Activated CD4-positive, alpha-beta T cell treated with anti-CD3 and anti-CD28 coated beads for 1 hour (primary cell): ENCODE measurements around the gene PATJ.
"Not testable (repeated sequence)": the region's sequence is repeated elsewhere in the genome, so short reads cannot be mapped to it uniquely, and the experiment has no call there.

Source experiments
- DNase-seq: peaks from one replicate; pipeline ENCODE4 v3.0.0-alpha.2; 2020

The PATJ gene

GRCh38 chr1:61741711-61742619 lies at the start of gene PATJ:
TSS of gene PATJ (plus strand) at chr1:61742480. CDS start at chr1:61762893, 20,413 bp downstream.
- peak; percentile 48 for DNase-seq

DNA sequence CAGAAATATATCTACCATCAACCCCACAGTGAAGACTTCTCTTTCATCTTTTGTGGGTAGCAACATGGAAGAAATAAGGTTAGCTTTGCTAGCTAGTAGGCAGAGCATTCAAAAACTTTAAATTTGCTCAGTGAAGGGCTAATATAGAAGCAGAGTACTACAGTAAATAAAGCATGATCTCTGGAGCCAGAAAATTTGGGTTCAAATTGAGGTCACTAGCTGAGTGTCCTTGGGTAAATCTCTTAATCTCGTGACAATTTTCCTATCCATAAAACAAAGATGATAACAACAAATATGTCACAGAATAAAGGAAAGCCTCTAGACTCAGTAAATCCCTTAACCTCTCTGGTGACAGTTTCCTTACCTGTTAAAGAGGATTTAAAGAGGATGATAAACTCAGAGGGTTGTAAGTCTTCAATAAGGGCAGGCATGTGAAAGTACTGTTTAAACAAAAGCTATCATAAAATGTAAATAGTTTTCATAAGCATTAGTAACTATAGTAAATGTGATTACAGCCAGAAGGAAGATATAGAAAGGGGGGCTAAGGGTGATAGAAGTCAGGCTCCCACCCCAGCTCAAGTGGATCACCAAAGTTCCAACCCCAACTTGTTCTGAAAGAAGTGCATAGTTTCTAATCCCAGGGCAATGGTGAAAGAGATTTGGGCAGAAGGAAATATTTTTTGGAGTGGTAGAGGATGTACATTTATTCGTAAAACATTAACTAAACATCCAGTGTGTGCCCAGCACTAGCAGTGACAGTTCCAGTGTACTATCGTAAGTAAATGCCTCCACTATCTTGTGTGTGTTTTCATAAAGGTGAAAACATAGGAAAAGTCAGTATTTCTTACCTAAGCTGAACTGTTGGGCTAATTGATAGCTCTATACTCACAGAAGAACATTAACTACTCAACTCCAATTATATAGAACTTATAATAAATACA lies 42.1 kb upstream of the PATJ start:
- no peak for DNase-seq

DNA sequence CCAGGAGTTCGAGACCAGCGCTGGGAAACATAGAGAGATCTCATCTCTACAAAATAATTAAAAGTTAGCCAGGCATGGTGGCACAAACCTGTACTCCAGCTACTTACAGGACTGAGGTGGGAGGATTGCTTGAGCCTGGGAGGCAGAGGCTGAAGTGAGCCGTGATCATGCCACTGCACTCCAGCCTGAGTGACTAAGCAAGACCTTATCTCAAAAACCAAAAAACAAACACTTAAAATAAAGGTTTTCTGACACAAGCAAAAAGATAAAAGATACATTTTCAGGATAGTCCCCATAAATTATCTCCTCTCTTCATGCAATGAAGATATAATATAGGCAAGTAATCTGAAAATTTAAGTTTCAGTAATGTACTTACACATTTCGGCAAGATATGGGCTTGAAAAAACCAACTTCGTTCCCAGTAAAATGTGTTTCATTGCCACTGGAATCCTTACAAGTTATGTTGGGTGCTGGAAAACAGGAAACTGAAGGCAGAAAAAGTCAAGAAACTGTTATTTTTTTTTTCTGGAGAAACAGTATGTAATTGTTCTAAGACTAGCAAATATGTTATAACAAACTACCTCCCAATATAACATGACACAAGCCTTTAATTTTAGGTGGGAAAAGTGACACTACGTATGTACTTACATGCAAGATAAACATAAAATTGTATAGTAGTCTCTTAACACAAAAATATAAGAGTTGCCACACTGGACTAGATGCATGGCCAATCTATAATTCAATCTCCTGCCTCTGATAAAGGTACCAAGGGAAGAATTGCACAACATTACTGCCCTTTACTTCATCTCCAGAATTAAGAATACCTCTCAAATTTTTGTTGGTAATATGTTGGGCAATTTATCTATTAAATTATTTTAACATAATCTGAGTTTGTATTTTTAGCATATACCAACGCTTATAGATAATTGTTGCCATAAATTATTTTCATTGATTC lies 33.0 kb upstream of the PATJ start:
- no peak for DNase-seq

- no peak for DNase-seq
Measured at GRCh38 chr1:61709908-61710289, 32.4 kb upstream of the PATJ start.

GRCh38 chr1:61711257-61711656 lies 31.0 kb upstream of the PATJ start:
- DNase-seq: not testable (repeated sequence)

GRCh38 chr1:61711969-61712368 lies 30.3 kb upstream of the PATJ start:
- no peak for DNase-seq

DNA sequence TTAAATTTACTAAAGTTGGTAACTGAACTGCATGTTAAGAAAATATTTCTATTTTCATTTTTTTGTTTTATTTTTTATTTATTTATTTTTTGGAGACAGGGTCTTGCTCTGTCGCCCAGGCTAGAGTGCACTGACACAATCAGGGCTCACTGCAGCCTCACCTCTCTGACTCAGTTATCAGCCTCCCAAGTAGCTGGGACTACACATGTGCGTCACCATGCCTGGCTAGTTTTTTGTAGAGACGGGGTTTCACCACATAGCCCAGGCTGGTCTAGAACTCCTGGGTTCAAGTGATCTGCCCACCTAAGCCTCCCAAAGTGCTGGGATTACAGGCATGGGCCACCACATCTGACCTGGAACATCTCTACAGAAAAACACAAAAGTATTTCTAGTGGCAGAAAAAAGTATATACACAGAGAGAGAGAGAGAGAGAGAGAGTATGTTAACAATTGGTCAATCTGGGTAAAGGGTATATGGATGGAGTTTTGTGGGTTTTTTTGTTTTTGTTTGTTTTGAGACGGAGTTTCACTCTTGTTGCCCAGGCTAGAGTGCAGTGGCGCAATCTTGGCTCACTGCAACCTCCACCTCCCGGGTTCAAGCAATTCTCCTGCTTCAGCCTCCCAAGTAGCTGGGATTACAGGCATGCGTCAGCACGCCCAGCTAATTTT lies 23.1 kb upstream of the PATJ start:
- DNase-seq: not testable (repeated sequence)

- DNase-seq: no peak
Measured at GRCh38 chr1:61724506-61724812, 17.8 kb upstream of the PATJ start.

GRCh38 chr1:61724813-61725694 lies 17.2 kb upstream of the PATJ start, which contains the start of gene TM2D1:
TSS of gene TM2D1 (minus strand) at chr1:61725141. CDS start at chr1:61725120, 21 bp downstream.
- DNase-seq: peak; percentile 75

DNA sequence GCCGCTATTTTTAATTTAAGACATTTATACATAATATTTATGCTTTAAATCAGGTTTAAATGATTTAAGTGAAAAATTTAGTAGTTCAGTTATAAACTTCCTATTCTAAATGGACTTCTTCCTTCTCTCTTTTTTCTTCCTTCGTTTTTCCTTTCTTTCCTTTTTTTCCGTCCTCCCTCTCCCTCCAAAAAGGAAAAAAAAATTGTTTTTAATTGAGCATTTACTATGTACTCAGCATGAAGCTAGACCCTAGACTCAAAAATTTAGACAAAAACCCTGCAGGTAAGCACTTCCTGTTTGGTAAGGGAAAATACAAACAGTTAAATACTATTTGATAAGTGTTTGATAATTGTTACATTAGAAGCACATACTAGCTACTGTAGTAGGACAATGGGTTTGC lies 14.7 kb upstream of the PATJ start:
- DNase-seq: no peak

DNA sequence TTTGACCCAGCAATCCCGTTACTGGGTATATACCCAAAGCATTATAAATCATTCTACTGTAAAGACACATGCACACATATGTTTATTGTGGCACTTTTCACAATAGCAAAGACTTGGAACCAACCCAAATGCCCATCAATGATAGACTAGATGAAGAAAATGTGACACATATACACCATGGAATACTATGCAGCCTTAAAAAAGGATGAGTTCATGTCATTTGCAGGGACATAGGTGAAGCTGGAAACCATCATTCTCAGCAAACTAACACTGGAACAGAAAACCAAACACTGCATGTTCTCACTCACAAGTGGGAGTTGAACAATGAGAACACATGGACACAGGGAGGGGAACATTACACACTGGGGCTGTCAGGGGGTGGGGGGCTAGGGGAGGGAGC lies 11.6 kb upstream of the PATJ start:
- DNase-seq: not testable (repeated sequence)

- no peak for DNase-seq
Measured at GRCh38 chr1:61732726-61733125, 9.6 kb upstream of the PATJ start.

GRCh38 chr1:61740751-61741700 lies 1.3 kb upstream of the PATJ start:
- DNase-seq: no peak

- no peak for DNase-seq
Measured at GRCh38 chr1:61742620-61743430, 545 bp downstream of the PATJ start.

DNA sequence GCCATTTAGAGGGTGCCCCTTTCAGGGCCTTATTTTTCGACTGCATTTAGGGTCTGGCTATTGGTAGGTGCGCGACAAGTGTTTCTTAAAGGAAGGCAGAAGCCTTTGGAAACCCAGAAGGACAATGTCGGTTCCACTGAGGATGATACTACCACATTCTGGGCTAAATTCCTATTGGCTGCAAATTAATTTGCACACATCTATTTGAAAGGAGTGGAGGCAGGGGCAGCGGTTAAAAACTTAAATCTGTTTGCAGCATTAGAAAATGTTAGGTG lies 1.1 kb downstream of the PATJ start:
- DNase-seq: no peak

DNA sequence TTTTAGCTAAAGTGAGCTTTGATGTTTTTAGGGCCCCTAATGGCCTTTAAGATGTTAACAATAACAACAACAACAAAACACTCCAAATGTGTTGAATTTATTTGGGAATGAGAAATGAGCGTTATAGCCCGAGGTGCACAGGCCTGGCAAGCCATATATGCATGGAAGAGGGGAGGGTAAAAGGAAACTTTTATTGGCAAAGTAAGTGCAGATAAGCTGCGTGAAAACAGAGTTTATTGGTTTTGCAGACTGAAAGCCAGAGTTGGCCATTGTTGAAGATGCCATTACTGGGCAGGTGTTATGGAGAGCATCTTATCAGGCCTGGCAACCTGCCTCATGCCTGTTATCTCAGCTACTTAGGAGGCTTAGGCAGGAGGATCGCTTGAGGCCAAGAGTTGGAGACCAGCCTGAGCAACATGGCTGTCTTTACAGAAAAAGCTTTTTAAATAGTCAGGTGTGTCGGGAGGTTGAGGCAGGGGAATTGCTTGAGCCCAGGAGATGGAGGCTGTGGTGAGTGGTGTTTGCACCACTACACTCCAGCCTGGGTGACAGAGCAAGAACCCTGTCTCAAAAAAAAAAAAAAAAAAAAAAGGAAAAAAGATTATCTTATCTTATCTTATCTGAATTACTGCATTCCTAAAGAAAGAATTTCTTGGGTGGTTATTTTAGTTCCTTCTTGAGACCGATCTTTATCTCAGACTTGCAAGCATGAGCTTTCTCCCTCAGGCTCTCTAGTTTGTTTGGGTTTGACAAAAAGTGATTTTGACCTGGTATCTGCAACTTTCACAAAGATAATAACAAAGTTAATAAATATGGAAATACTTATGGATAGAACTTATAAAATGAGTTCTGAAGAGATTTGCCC lies 1.7 kb downstream of the PATJ start:
- no peak for DNase-seq

DNA sequence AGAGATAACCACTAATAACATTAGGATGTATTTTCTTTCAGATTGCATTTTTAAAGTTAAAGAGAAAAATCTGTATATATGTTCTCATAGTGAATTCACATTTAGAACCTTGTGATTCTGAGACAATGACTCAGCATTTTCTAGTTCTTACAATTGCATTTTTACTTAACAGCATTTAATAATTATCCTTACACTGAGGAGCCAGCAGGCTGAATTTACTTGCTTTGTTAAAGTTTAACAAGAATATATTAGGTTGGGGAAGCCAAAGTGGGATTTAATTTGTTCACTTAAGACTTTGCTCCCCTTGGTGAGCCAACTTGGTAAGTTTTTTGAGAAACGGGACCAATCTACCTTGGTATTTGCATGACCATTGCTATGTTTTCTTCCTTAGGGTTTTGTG lies 4.5 kb downstream of the PATJ start:
- no peak for DNase-seq

DNA sequence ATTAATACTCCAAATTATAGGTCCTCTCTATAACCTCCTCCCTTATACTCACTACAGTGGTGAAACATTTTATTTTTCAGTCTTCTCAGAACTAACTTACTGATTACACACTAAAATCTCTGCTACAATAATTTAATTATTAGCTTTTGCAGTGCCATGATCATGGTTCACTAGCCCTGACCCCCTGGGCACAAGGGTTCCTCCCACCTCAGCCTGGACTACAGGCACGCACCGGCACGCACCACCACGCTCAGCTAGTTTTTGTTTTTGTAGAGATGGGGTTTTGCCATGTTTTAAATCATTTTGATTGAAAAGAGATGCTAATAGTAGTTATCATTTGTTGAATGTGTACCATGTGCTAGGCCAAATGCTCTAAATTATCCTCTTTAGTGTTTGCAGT lies 6.3 kb downstream of the PATJ start:
- DNase-seq: no peak
